GM19193 (cell line): ENCODE results near the gene ZFAND6.

Experiments
- POLR2A ChIP-seq: IDR thresholded peaks from 4 replicates; pipeline ENCODE4 v1.6.1; 2011; ENCODE audit not compliant: insufficient read depth, insufficient read length; ENCODE audit errors: extremely low read depth

The ZFAND6 gene

GRCh38 chr15:80049046-80049445 lies 10.4 kb upstream of the ZFAND6 start:
- TF ChIP-seq POLR2A: no peak

DNA sequence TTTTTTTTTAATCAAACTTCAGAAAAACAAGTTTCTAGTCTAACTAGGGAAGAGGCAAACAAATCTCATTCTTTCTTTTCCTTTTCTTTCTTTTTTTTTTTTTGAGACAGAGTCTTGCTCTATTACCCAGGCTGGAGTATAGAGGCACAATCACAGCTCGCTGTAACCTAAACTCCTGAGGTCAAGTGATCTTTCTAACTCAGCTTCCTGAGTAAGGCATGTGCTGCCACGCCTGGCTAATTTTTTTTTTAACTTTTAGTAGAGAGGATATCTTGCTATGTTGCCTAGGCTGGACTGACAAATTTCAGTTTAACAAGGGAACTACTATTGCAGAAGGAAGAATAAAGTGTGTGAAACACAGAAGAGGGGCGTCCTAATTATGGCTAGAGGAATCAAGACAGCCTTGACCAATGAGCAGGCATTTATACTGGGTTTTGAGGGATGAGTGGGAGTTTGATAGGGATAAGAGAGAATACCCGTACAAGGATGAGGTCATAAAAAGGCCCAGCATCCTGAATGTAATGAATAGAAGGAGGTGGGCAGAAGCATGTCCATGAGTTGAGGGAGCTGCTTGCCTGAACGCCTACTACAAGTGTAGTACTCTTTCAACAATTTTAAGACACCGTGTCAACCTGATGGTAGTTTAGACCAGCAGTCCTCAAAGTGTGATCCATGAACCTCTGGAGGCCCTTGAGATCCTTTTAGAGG lies 6.7 kb upstream of the ZFAND6 start:
- TF ChIP-seq POLR2A: no peak

DNA sequence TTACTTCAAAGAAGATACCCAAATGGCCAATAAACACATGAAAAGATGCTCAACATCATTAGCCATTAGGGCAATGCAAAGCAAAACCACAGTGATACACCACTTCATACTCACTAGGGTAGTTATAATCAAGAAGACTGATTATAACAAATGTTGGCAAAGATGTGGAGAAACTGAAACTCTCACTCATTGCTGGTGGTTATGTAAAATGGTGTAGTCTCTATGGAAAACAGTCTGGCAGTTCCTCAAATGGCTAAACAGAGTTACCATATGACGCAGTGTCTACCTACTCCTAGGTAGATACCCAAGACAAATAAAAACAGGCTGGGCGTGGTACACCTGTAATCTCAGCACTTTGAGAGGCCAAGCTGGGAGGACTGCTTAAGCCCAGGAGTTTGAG lies 3.5 kb upstream of the ZFAND6 start:
- no peak for TF ChIP-seq POLR2A

- TF ChIP-seq POLR2A: no peak
Measured at GRCh38 chr15:80058044-80058443, 1.4 kb upstream of the ZFAND6 start.

DNA sequence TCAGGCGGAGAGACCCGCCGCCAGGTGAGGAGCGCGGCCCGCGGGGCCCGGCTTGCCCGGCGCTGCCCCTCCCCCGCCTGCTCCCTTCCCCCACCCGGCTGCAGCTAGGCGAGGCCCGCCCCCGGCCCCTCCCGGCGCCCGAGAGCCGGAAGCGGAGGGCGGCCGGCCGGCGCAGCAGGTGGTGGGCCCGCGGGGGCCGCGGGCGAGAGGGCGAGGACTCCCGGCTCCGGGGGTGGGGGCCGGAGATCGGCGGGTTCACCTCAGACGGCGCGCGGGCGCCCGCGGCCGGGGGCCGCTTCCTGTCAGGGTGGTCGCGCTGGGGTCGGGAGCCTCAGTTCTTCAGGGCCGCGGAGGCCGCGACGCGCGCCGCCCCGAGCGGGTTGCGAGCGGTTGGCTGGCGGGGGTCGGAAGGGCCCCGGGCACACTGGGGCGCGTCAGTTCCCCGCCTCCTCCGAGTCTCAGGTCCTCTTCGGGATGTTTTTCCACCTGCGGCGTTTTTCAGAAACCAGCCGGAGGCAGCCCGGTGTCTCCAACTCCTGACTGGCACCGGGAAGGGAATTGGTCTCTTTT lies 395 bp downstream of the ZFAND6 start:
- TF ChIP-seq POLR2A: peak; percentile 71

DNA sequence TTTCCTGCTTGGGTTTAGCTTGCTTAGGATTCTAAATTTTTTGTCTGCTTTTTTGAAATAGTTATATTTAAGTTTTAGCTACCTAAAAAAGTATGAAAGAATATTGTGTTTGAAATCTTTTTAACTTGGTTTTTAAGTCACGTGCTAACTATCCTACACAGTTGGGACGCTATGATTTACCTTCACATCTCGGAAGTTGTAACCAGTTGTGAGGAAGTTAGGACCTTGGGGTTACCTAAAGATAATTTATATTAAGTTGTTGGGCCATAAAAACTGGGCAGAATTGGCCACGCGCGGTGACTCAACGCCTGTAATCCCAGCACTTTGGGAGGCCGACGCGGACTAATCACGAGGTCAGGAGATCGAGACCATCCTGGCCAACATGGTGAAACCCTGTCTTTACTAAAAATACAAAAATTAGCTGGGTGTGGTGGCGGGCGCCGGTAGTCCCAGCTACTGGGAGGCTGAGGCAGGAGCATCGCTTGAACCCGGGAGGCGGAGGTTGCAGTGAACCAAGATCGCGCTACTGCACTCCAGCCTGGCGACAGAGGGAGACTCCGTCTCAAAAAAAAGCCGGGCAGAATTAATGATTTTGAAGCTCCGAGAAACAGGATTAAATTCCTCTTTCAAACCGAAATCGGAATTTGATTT lies 1.0 kb downstream of the ZFAND6 start:
- no peak for TF ChIP-seq POLR2A

DNA sequence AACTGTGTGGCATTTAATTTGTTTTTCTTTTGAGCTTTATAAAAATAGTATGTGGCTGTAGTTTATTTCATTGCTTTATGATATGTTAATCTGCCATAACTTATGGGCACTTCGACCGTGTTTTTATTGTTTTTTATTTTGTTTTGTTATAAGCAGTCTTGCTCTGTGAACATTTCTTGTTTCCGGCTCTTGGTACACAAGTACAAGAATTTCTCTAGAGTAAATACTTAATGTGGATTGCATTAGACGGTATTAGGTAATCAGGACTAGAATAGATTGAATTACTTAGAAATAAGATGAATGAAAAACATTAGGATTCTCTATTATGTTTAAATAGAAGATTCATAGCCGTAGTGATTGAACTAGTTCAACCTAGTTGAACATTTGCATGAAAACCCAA lies 2.1 kb downstream of the ZFAND6 start:
- TF ChIP-seq POLR2A: no peak

GRCh38 chr15:80066912-80067311 lies 7.4 kb downstream of the ZFAND6 start:
- no peak for TF ChIP-seq POLR2A

GRCh38 chr15:80068578-80068977 lies 9.1 kb downstream of the ZFAND6 start:
- no peak for TF ChIP-seq POLR2A

GRCh38 chr15:80070840-80071239 lies 11.4 kb downstream of the ZFAND6 start:
- TF ChIP-seq POLR2A: no peak

DNA sequence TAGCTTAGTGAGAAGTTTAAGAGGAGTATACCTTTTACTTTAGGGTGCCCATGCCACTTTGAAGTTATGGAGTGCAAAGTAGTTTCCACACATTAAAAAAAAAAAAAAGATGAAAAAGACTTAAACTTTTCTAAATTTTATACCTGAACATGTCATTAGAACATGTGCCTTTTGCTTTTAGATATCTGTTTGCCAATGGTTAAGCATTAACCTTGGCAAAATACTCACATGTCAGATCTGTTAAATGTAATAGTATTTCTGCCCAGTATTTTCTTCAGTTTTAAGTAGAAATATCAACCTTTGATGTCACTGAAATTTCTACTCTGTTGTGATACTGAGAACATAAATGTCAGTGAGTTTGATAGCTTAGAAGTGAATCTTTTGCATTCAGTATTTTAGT lies 12.2 kb downstream of the ZFAND6 start:
- TF ChIP-seq POLR2A: no peak

DNA sequence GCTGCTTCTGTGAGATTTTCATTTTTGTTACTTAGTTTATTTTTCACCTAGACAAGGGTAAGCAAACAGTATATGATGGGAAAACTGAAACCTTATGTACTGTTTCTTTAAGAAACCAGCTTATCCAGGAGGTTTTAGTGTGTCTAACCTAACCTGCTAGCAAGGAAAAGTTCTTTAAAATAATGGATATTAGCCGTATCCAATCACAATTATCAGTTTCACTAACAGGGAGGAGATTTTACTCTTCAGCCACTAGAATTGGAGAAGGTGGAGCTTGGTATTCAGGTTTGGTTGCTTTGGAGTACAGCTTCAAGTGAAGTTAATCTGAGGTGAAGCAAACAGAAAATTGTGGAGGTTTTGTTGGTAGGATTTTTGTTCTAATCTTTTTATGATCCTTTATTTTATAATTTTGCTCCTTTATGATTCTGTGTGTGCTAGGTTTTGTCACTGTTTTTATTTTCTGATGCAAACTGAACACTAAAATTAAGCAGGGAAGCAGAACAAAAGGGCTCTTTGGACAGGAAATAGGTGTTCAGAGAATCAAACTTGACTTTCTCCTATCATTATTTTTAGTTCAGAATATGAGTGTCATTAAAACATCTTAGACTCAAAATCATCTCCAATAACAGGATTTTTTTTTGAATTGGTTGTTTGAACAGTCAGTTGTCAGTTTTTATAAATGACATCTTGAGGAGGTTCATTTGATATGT lies 13.0 kb downstream of the ZFAND6 start:
- no peak for TF ChIP-seq POLR2A

GRCh38 chr15:80073197-80073596 lies 13.7 kb downstream of the ZFAND6 start:
- TF ChIP-seq POLR2A: no peak

- no peak for TF ChIP-seq POLR2A
Measured at GRCh38 chr15:80076321-80077318, 17.1 kb downstream of the ZFAND6 start.
